H9 (cell line): ENCODE data around the gene SCRN2. TPM values are rescaled to one million over a fixed set of nuclear protein-coding genes. Genes with fewer than 3 reads are reported as not detected.

Experiments
- DNase-seq: peaks from one replicate; pipeline ENCODE4 v3.0.0-alpha.2; 2017
- H2AFZ ChIP-seq: one replicate; pipeline ENCODE4 v1.6.1; 2013; ENCODE audit warnings: mild to moderate bottlenecking, low read length, control low read depth, moderate library complexity
- H2AK5ac ChIP-seq: 2 replicates; pipeline ENCODE4 v1.6.1; 2013; ENCODE audit warnings: low read length, control low read depth, mixed read lengths; ENCODE audit not compliant: insufficient read length
- H2BK120ac ChIP-seq: one replicate; pipeline ENCODE4 v1.6.1; 2013; ENCODE audit warnings: low read depth, mild to moderate bottlenecking, low read length, control low read depth, inconsistent platforms; ENCODE audit not compliant: poor library complexity, severe bottlenecking
- H2BK12ac ChIP-seq: 2 replicates; pipeline ENCODE4 v1.6.1; 2013; ENCODE audit warnings: low read length, control low read depth, mixed read lengths, low read depth; ENCODE audit not compliant: insufficient read length
- H2BK15ac ChIP-seq: 2 replicates; pipeline ENCODE4 v1.6.1; 2013; ENCODE audit warnings: low read depth, low read length, control low read depth
- H2BK20ac ChIP-seq: one replicate; pipeline ENCODE4 v1.6.1; 2013; ENCODE audit warnings: low read depth, mild to moderate bottlenecking, low read length, control low read depth, inconsistent platforms; ENCODE audit not compliant: poor library complexity, severe bottlenecking
- H2BK5ac ChIP-seq: 2 replicates; pipeline ENCODE4 v1.6.1; 2013; ENCODE audit warnings: low read length, control low read depth, mixed read lengths; ENCODE audit not compliant: insufficient read length
- H3K14ac ChIP-seq: 2 replicates; pipeline ENCODE4 v1.6.1; 2013; ENCODE audit warnings: low read length, control low read depth; ENCODE audit not compliant: insufficient read depth
- H3K18ac ChIP-seq: 2 replicates; pipeline ENCODE4 v1.6.1; 2013; ENCODE audit warnings: low read depth, mild to moderate bottlenecking, mixed read lengths, low read length, control low read depth; ENCODE audit not compliant: insufficient read length
- H3K23ac ChIP-seq: 2 replicates; pipeline ENCODE4 v1.6.1; 2013; ENCODE audit warnings: low read length, control low read depth, mixed read lengths, low read depth; ENCODE audit not compliant: insufficient read length
- H3K23me2 ChIP-seq: 2 replicates; pipeline ENCODE4 v1.6.1; 2013; ENCODE audit warnings: low read depth, mild to moderate bottlenecking, mixed read lengths, low read length, control low read depth; ENCODE audit not compliant: insufficient read length, poor library complexity, severe bottlenecking
- H3K27ac ChIP-seq: 2 replicates; pipeline ENCODE4 v1.5.1; 2013; ENCODE audit warnings: low read length, control low read depth, mixed read lengths, low read depth; ENCODE audit not compliant: insufficient read length
- H3K27me3 ChIP-seq: 2 replicates; pipeline ENCODE4 v1.6.1; 2013; ENCODE audit warnings: low read length, control low read depth, inconsistent platforms; ENCODE audit not compliant: insufficient read depth
- H3K4ac ChIP-seq: 2 replicates; pipeline ENCODE4 v1.6.1; 2013; ENCODE audit warnings: low read depth, mild to moderate bottlenecking, control low read depth, inconsistent platforms, low read length, moderate library complexity
- H3K4me1 ChIP-seq: 2 replicates; pipeline ENCODE4 v1.6.1; 2013; ENCODE audit warnings: low read length, control low read depth, inconsistent platforms; ENCODE audit not compliant: insufficient read depth
- H3K4me2 ChIP-seq: 2 replicates; pipeline ENCODE4 v1.6.1; 2013; ENCODE audit warnings: low read length, control low read depth, mixed read lengths; ENCODE audit not compliant: insufficient read length, insufficient read depth
- H3K56ac ChIP-seq: 2 replicates; pipeline ENCODE4 v1.6.1; 2013; ENCODE audit warnings: low read depth, mild to moderate bottlenecking, mixed read lengths, low read length, control low read depth; ENCODE audit not compliant: insufficient read length
- H3K79me1 ChIP-seq: 2 replicates; pipeline ENCODE4 v1.6.1; 2013; ENCODE audit warnings: low read depth, mild to moderate bottlenecking, moderate library complexity, low read length, control low read depth, inconsistent platforms; ENCODE audit not compliant: insufficient read depth, poor library complexity, severe bottlenecking
- H3K79me2 ChIP-seq: 2 replicates; pipeline ENCODE4 v1.6.1; 2013; ENCODE audit warnings: low read length, control low read depth, inconsistent platforms; ENCODE audit not compliant: insufficient read depth
- H3K9ac ChIP-seq: 2 replicates; pipeline ENCODE4 v1.6.1; 2013; ENCODE audit warnings: low read length, control low read depth, mixed read lengths; ENCODE audit not compliant: insufficient read length; ENCODE audit errors: extremely low read depth
- H3K9me3 ChIP-seq: one replicate; pipeline ENCODE4 v1.6.1; 2013; ENCODE audit warnings: low read depth, low read length, inconsistent platforms; ENCODE audit not compliant: control insufficient read depth
- H3T11ph ChIP-seq: one replicate; pipeline ENCODE4 v1.6.1; 2013; ENCODE audit warnings: mild to moderate bottlenecking, low read length, control low read depth, inconsistent platforms
- H4K20me1 ChIP-seq: one replicate; pipeline ENCODE4 v1.6.1; 2013; ENCODE audit not compliant: control insufficient read depth, insufficient read length, insufficient read depth
- H4K5ac ChIP-seq: 2 replicates; pipeline ENCODE4 v1.6.1; 2013; ENCODE audit warnings: low read depth, mild to moderate bottlenecking, mixed read lengths, low read length, control low read depth; ENCODE audit not compliant: insufficient read length
- H4K8ac ChIP-seq: replicated peaks from 2 replicates; pipeline ENCODE4 v1.6.1; 2013; ENCODE audit warnings: low read length, control low read depth, mixed read lengths, low read depth; ENCODE audit not compliant: insufficient read length
- H4K91ac ChIP-seq: 2 replicates; pipeline ENCODE4 v1.6.1; 2013; ENCODE audit warnings: low read depth, mild to moderate bottlenecking, moderate library complexity, mixed read lengths, low read length, control low read depth; ENCODE audit not compliant: insufficient read length
- H3K27ac Mint-ChIP-seq, 3 experiments: 2 replicates in 2 of 3; 3 replicates in 1 of 3; pipeline ENCODE4 v1.8.0; 2020 to 2021; ENCODE audit warnings: mixed read lengths in 3 of 3, mild to moderate bottlenecking in 1 of 3, moderate library complexity in 1 of 3
- H3K27me3 Mint-ChIP-seq: 2 replicates; pipeline ENCODE4 v1.8.0; 2021; ENCODE audit warnings: low read depth, mild to moderate bottlenecking, moderate library complexity, mixed read lengths
- H3K36me3 Mint-ChIP-seq, 3 experiments: 2 replicates in 2 of 3; 3 replicates in 1 of 3; pipeline ENCODE4 v1.8.0; 2020 to 2021; ENCODE audit warnings: low read depth in 3 of 3, mixed read lengths in 3 of 3; ENCODE audit not compliant: insufficient read depth in 1 of 3
- H3K4me1 Mint-ChIP-seq, 2 experiments: 2 replicates each; pipeline ENCODE4 v1.8.0; 2020; ENCODE audit warnings: mixed read lengths in 2 of 2
- H3K4me3 Mint-ChIP-seq, 2 experiments: 2 replicates in 1 of 2; 3 replicates in 1 of 2; pipeline ENCODE4 v1.8.0; 2020 to 2021; ENCODE audit warnings: mild to moderate bottlenecking in 2 of 2, mixed read lengths in 2 of 2, moderate library complexity in 1 of 2
- H3K9me3 Mint-ChIP-seq, 2 experiments: 2 replicates in 1 of 2; 3 replicates in 1 of 2; pipeline ENCODE4 v1.8.0; 2020; ENCODE audit warnings: mild to moderate bottlenecking in 2 of 2, mixed read lengths in 2 of 2, moderate library complexity in 1 of 2
- CTCF ChIP-seq: fragments of 200-600 bp; sonication (generic); conservative IDR thresholded peaks from 3 replicates; pipeline ENCODE4 v1.8.0; 2021; ENCODE audit warnings: antibody characterized with exemption, mild to moderate bottlenecking
- WGBS: extraction: QIAGEN DNeasy Blood & Tissue Kit; methylation state at CpG from one replicate; pipeline ENCODE4 v1.1.7; 2013; ENCODE audit warnings: missing lambda C conversion rate, low lambda C conversion rate, mixed read lengths; ENCODE audit not compliant: insufficient read length; ENCODE audit errors: extremely low coverage; 5-methylcytosine and 5-hydroxymethylcytosine counted together
- total RNA-seq: library from RNA; stranded (reverse); gene quantifications from 2 replicates; pipeline ENCODE4 v1.2.1, GENCODE V29; 2021

Gene SCRN2
- total RNA-seq, 1 experiment from 2014 or later = 34.0 TPM

GRCh38 chr17:47840001-47840741, 902 bp downstream of the SCRN2 start:
- Histone ChIP-seq H2BK20ac (no peak overlapping the region), H3K4me2 (peak overlapping the region; percentile 70), H2BK5ac (no peak overlapping the region), H2AFZ (no peak overlapping the region), H3K79me2 (no peaks in the 10 kb centered on the region; the same call in 1 of the 2 replicates), H3K23me2 (peaks cover 3% of the 10 kb centered on the region), H3K27me3 (no peaks in the 10 kb centered on the region; the same call in 1 of the 2 replicates), H4K8ac (no peak overlapping the region), H3K4me1 (no peaks in the 10 kb centered on the region; the same call in 1 of the 2 replicates), H4K91ac (no peak overlapping the region), H2BK120ac (no peak overlapping the region), H3K9ac (peak overlapping the region; percentile 0), H4K5ac (no peak overlapping the region), H3T11ph (no peak overlapping the region), H3K9me3 (no peaks in the 10 kb centered on the region), H3K18ac (no peak overlapping the region), H2BK12ac (no peak overlapping the region), H3K27ac (no peak overlapping the region), H3K79me1 (no peaks in the 10 kb centered on the region), H3K4ac (no peak overlapping the region), H3K23ac (no peak overlapping the region), H2AK5ac (no peak overlapping the region), H3K56ac (no peak overlapping the region), H3K14ac (no peak overlapping the region; the same call in 1 of the 2 replicates), H4K20me1 (no peaks in the 10 kb centered on the region), H2BK15ac (no peak overlapping the region)
- peaks cover 19 to 36% of the 10 kb centered on the region in 2 experiments for H3K4me1 Mint-ChIP-seq
- DNase-seq = no peak
- no peaks in the 10 kb centered on the region for H3K9me3 Mint-ChIP-seq
- peaks cover 15% of the 10 kb centered on the region for H3K27me3 Mint-ChIP-seq
- TF ChIP-seq CTCF = no peak
- no CpG with 5 or more reads among the region's 17 CpGs for WGBS
- H3K4me3 Mint-ChIP-seq = peak overlapping the region; percentile 93 to 97
- peak overlapping the region in 1 of 3 experiments; percentile 52; a peak in 1 of 7 replicates for H3K27ac Mint-ChIP-seq
- peaks cover 0 to 20% (median 13%) of the 10 kb centered on the region in 3 experiments; a peak in 6 of 7 replicates for H3K36me3 Mint-ChIP-seq
